CD4-positive, alpha-beta T cell treated with Interleukin-10 for 1 hour (primary cell): Measurements from ENCODE around the gene OXTR.

Source experiments
- DNase-seq: peaks from one replicate; pipeline ENCODE4 v3.0.0-alpha.2; 2020

Gene OXTR

GRCh38 chr3:8767256-8767666 is 2.2 kb downstream of the OXTR start:
- DNase-seq: no peak

GRCh38 chr3:8766148-8766547 is 3.3 kb downstream of the OXTR start:
- DNase-seq: no peak

GRCh38 chr3:8765528-8765927 is 3.9 kb downstream of the OXTR start:
- DNase-seq: no peak

- DNase-seq: no peak
These were observed 4.9 kb downstream of the OXTR start for GRCh38 chr3:8764528-8764927.

- no peak for DNase-seq
These were observed 6.6 kb downstream of the OXTR start for GRCh38 chr3:8762607-8763377.

- DNase-seq: no peak
These were observed 7.5 kb downstream of the OXTR start for GRCh38 chr3:8761866-8762265.

- no peak for DNase-seq
These were observed 8.9 kb downstream of the OXTR start for GRCh38 chr3:8760506-8760905.

- no peak for DNase-seq
These were observed 9.3 kb downstream of the OXTR start for GRCh38 chr3:8760091-8760490.

- DNase-seq: no peak
These were observed 10.2 kb downstream of the OXTR start for GRCh38 chr3:8759038-8759707.

- DNase-seq: no peak
These were observed 11.6 kb downstream of the OXTR start for GRCh38 chr3:8757551-8758518.

- DNase-seq: no peak
These were observed 12.7 kb downstream of the OXTR start for GRCh38 chr3:8756671-8757070.

- DNase-seq: no peak
These were observed 13.7 kb downstream of the OXTR start for GRCh38 chr3:8755564-8756237.

- no peak for DNase-seq
These were observed 14.3 kb downstream of the OXTR start for GRCh38 chr3:8755097-8755496.

GRCh38 chr3:8752832-8753231 is 16.6 kb downstream of the OXTR start:
- no peak for DNase-seq

GRCh38 chr3:8749316-8749715 is 20.1 kb downstream of the OXTR start:
- no peak for DNase-seq

- no peak for DNase-seq
These were observed 22.6 kb downstream of the OXTR start for GRCh38 chr3:8746780-8747345.

GRCh38 chr3:8745619-8746370 is 23.6 kb downstream of the OXTR start:
- no peak for DNase-seq

GRCh38 chr3:8743911-8744310 is 25.5 kb downstream of the OXTR start:
- DNase-seq: no peak

GRCh38 chr3:8743021-8743601 is 26.3 kb downstream of the OXTR start:
- no peak for DNase-seq

GRCh38 chr3:8741581-8742261 is 27.7 kb downstream of the OXTR start:
- DNase-seq: no peak
